Neural cell (in vitro differentiated cells): ENCODE data around the gene GRIK3.

Experiments used
- CTCF ChIP-seq: fragments of 450-650 bp; IDR thresholded peaks from 2 replicates; pipeline ENCODE4 v1.5.1; 2014; ENCODE audit warnings: antibody characterized with exemption, mild to moderate bottlenecking, moderate library complexity; ENCODE audit not compliant: poor library complexity, severe bottlenecking
- EP300 ChIP-seq: fragments of 450-650 bp; conservative IDR thresholded peaks from 2 replicates; pipeline ENCODE4 v1.6.1; 2014; ENCODE audit warnings: antibody characterized with exemption, mild to moderate bottlenecking, moderate library complexity; ENCODE audit not compliant: poor library complexity, severe bottlenecking
- EZH2 ChIP-seq: fragments of 200-600, 300-800 bp; shearing (Covaris generic), sonication (generic); IDR thresholded peaks from 2 replicates; pipeline ENCODE4 v1.6.1; 2014; ENCODE audit warnings: antibody characterized with exemption, low read length, borderline replicate concordance, mild to moderate bottlenecking; ENCODE audit not compliant: insufficient read depth, poor library complexity, severe bottlenecking
- MXI1 ChIP-seq: fragments of 450-650 bp; conservative IDR thresholded peaks from 2 replicates; pipeline ENCODE4 v1.6.1; 2014; ENCODE audit warnings: antibody characterized with exemption, mild to moderate bottlenecking; ENCODE audit not compliant: poor library complexity, severe bottlenecking
- POLR2AphosphoS5 ChIP-seq: IDR thresholded peaks from 2 replicates; pipeline ENCODE4 v1.6.1; 2012
- RAD21 ChIP-seq: fragments of 450-650 bp; conservative IDR thresholded peaks from 2 replicates; pipeline ENCODE4 v1.6.1; 2014; ENCODE audit warnings: antibody characterized with exemption, mild to moderate bottlenecking, moderate library complexity
- REST ChIP-seq: IDR thresholded peaks from 2 replicates; pipeline ENCODE4 v1.6.1; 2012; ENCODE audit warnings: borderline replicate concordance
- TAF1 ChIP-seq: IDR thresholded peaks from 2 replicates; pipeline ENCODE4 v1.6.1; 2012; ENCODE audit warnings: low read depth

GRCh38 chr1:36966242-36966641 is 68.1 kb downstream of the GRIK3 start:
- TF ChIP-seq CTCF (no peak), EP300 (no peak), EZH2 (no peak), TAF1 (no peak), POLR2AphosphoS5 (no peak), REST (no peak), MXI1 (no peak), RAD21 (no peak)
